ELF-1 (cell line): ENCODE data around the gene NRP1.
A peak's percentile ranks its signal among the peaks of the same experiment; 100 is the strongest.
"Not testable (repeated sequence)": the region's sequence is repeated elsewhere in the genome, so short reads cannot be mapped to it uniquely, and the experiment has no call there.

Experiments
- DNase-seq: peaks from one replicate; pipeline ENCODE4 v3.0.0-alpha.2; 2016; ENCODE audit warnings: low read depth, low spot score

The NRP1 gene

GRCh38 chr10:33238643-33239042 is 95.8 kb downstream of the NRP1 start:
- no peak for DNase-seq

- peak; percentile 11 for DNase-seq
Measured at GRCh38 chr10:33237736-33238624, 96.5 kb downstream of the NRP1 start.

GRCh38 chr10:33236916-33237315 is 97.6 kb downstream of the NRP1 start:
- no peak for DNase-seq

- DNase-seq = no peak
Measured at GRCh38 chr10:33235951-33236350, 98.5 kb downstream of the NRP1 start.

- no peak for DNase-seq
Measured at GRCh38 chr10:33235251-33235884, 99.1 kb downstream of the NRP1 start.

GRCh38 chr10:33234831-33235237 is 99.6 kb downstream of the NRP1 start:
- no peak for DNase-seq

- DNase-seq = no peak
Measured at GRCh38 chr10:33233635-33234034, 100.8 kb downstream of the NRP1 start.

- DNase-seq = no peak
Measured at GRCh38 chr10:33233221-33233620, 101.2 kb downstream of the NRP1 start.

- DNase-seq = no peak
Measured at GRCh38 chr10:33231621-33232350, 102.7 kb downstream of the NRP1 start.

GRCh38 chr10:33229949-33230267 is 104.6 kb downstream of the NRP1 start:
- DNase-seq = no peak

- DNase-seq = no peak
Measured at GRCh38 chr10:33229252-33229948, 105.1 kb downstream of the NRP1 start.

GRCh38 chr10:33228426-33228825 is 106.0 kb downstream of the NRP1 start:
- DNase-seq = no peak

GRCh38 chr10:33227489-33227888 is 107.0 kb downstream of the NRP1 start:
- DNase-seq = no peak

- no peak for DNase-seq
Measured at GRCh38 chr10:33224251-33224965, 110.1 kb downstream of the NRP1 start.

GRCh38 chr10:33223326-33224000 is 111.0 kb downstream of the NRP1 start:
- DNase-seq = no peak

GRCh38 chr10:33222304-33222703 is 112.2 kb downstream of the NRP1 start:
- DNase-seq = not testable (repeated sequence)

GRCh38 chr10:33217854-33218253 is 116.6 kb downstream of the NRP1 start:
- no peak for DNase-seq

GRCh38 chr10:33216661-33217427 is 117.6 kb downstream of the NRP1 start:
- DNase-seq = no peak

- DNase-seq = no peak
Measured at GRCh38 chr10:33215635-33216034, 118.8 kb downstream of the NRP1 start.

GRCh38 chr10:33215154-33215553 is 119.3 kb downstream of the NRP1 start:
- DNase-seq = no peak
